GM13976 (cell line): ENCODE measurements around the gene SH2D6.
A peak's percentile ranks its signal among the peaks of the same experiment; 100 is the strongest.

Experiments used
- DNase-seq: peaks from one replicate; pipeline ENCODE4 v3.0.0; 2012; ENCODE audit warnings: low spot score
- CTCF ChIP-seq: IDR thresholded peaks from 2 replicates; pipeline ENCODE4 v1.5.1; 2012; ENCODE audit warnings: borderline replicate concordance, mild to moderate bottlenecking; ENCODE audit not compliant: insufficient read depth; ENCODE audit errors: extremely low read depth, missing control alignments, control extremely low read depth
- in situ Hi-C: fragments of 300-500 bp; cut with MboI; formaldehyde crosslinking; loops from one replicate; pipeline ENCODE4 v1.12.0; 2022; ENCODE audit warnings: low sequenced_read_pairs, mixed read lengths, inconsistent platforms; ENCODE audit not compliant: unreplicated experiment

Gene SH2D6

GRCh38 chr2:85401844-85402243, 16.7 kb upstream of the SH2D6 start:
- in situ Hi-C loops = no loop called here
- no peak for TF ChIP-seq CTCF
- no peak for DNase-seq

- DNase-seq = no peak
- no peak for TF ChIP-seq CTCF
- in situ Hi-C loops = no loop called here
These were observed 13.1 kb upstream of the SH2D6 start for GRCh38 chr2:85405201-85406059.

GRCh38 chr2:85409845-85410583, 8.5 kb upstream of the SH2D6 start, which contains the start of gene CAPG:
Gene CAPG, minus strand, starts transcription at chr2:85410366. Its CDS starts 8,221 bp downstream, at chr2:85402145.
- peak; percentile 88 for DNase-seq
- in situ Hi-C loops = no loop called here
- TF ChIP-seq CTCF = no peak

GRCh38 chr2:85410584-85411404, 7.7 kb upstream of the SH2D6 start:
- no peak for DNase-seq

GRCh38 chr2:85411405-85411748, 7.1 kb upstream of the SH2D6 start:
- TF ChIP-seq CTCF = no peak
- in situ Hi-C loops = no loop called here
- DNase-seq = no peak

More at GRCh38 chr2:85410584-85411404, 7.7 kb upstream of the SH2D6 start:
- in situ Hi-C loops = no loop called here
- no peak for TF ChIP-seq CTCF
